GM23248 (cell line): ENCODE results near the gene KRT31.

Experiments used
- EZH2 ChIP-seq: fragments of 200-600 bp; sonication (generic); IDR thresholded peaks from 2 replicates; pipeline ENCODE4 v1.6.1; 2018; ENCODE audit warnings: antibody characterized with exemption, mild to moderate bottlenecking; ENCODE audit not compliant: insufficient read depth, poor library complexity, severe bottlenecking
- EZH2phosphoT487 ChIP-seq: fragments of 200-600 bp; sonication (generic); IDR thresholded peaks from 2 replicates; pipeline ENCODE4 v1.6.1; 2018; ENCODE audit warnings: antibody characterized with exemption, moderate library complexity, mild to moderate bottlenecking, low read depth; ENCODE audit not compliant: insufficient read depth

DNA sequence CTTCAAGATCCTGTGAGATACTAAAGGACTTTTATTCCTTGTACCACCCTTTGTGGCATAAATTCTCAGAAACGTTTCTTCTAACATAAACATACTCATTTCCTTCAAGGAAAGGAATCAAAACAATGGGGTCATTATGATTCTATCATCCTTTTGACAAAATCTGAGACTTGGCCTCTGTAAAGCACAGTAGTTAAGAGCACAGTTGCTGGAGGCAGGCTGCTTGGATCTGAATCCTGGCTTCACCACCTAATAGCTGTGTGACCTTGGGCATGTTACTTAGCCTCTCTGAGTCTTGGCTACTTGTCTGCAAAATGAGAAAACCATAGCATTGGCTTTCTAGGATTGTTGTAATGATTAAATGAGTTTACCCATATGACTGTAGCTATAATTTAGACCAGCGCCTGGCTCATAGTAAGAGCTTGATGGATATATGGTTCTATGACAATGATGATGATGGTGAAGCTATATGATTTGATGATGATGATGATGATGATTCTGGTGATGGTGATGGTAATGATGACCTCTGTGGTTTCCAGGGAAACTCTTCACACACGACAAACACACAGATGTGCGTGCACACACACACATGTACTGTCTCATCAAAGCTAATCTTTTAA, 6.1 kb upstream of the KRT31 start:
- TF ChIP-seq EZH2phosphoT487 (no peak), EZH2 (no peak)
